Measurements from ENCODE around the gene CITED2.
"Not testable (repeated sequence)": the region's sequence is repeated elsewhere in the genome, so short reads cannot be mapped to it uniquely, and the experiment has no call there.

The CITED2 gene

GRCh38 chr6:139363797-139364196 is 10.7 kb downstream of the CITED2 start:
- DNase-seq = not testable (repeated sequence)

DNA sequence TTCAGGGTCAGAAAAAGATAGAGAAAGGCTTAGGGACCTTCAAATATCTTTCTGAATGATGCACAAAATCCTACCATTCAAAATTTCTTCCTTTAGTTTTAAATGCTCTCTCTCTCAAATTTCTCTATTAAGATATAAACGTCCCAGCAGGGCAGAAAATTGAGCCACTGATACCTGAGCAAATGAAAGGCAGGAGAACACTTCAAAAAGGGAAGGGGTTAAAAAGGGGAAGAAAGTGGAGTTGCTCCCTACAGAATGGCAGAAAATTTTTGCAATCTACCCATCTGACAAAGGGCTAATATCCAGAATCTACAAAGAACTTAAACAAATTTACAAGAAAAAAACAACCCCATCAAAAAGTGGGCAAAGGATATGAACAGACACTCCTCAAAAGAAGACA is 11.3 kb downstream of the CITED2 start:
- DNase-seq = not testable (repeated sequence)

- peak; percentile 70 for DNase-seq
Observed at GRCh38 chr6:139361211-139361610, 13.2 kb downstream of the CITED2 start.

DNA sequence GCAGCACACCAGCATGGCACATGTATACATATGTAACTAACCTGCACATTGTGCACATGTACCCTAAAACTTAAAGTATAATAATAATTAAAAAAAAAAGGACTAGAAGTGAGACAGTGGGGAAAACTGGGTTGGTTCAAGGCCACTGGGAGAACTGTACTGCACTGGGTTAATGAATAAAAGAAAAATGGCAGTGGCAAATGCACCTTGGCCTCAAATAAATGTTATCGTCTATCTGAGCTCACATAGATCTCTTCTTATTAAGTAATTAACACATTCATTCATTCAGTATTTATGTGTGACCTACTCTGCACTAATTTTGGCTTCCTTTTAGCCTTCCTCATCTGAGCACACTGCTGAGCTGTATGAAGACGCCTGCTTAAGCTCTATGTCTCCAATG is 17.5 kb downstream of the CITED2 start:
- no peak for DNase-seq

- DNase-seq = no peak
Observed at GRCh38 chr6:139355777-139356445, 18.5 kb downstream of the CITED2 start.

DNA sequence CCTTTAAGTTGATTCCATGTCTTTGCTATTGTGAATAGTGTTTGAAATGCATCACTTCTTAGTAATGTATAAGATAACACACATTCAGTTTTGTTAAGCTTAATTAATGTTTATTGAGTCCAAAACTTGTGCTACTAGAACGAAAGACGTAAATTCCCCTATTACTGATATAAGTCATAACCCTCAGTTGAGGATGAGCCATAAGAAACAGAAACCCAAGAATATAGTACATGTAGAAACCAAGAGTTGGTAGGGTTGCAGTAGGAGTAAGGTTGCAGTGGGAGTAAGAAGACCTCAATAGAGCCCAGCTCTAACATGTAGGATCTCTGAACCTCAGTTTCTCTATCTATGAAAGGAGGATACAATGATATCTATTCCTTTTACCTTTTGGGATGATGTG is 19.3 kb downstream of the CITED2 start:
- no peak for DNase-seq

DNA sequence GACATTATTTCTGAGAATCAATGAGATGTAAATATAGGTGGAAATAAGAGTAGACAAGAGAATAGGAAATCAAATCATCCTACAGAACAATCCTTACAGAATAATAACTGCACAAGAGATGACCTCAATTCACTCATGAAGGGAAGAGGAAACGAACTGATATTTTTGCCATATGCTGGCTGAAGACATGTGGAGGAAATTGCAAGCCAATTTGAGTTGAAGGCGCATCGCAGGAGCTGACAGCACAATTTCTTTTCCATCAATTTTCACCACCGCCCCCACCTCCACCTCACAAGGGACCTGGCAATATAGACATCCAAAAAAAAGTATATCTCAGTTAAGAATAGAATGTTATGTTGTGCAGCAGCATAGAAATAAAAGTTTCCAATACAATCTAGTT is 20.3 kb downstream of the CITED2 start:
- no peak for DNase-seq

DNA sequence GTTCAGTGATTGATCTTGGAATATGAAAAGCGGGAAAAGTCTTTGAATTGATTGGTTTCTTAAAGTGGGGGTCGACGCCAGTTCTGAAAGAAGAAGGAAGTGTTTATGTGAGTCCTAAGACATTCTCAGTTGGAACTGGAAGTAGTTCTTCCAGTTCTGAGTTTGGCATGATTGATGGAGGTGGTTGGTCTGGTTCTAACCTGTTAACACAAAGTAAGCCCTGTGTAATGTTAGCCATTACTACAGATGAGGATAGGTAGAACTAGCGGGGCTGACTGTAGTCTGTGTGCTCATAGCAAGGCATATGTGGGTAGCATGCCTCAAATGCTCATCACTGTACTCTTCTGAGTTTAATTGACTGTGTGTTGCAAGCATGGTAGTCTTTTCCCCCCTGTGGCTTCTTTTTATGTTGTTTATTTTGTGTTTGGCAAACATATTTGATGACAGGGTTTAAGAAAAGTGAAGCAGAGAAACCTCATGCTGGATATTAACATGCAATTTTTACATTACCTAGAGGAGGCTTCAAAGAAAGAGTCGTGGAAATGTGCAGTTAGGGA is 24.9 kb downstream of the CITED2 start:
- no peak for DNase-seq

- no peak for DNase-seq
Observed at GRCh38 chr6:139346392-139346791, 28.1 kb downstream of the CITED2 start.

GRCh38 chr6:139344186-139344963 is 30.1 kb downstream of the CITED2 start:
- DNase-seq = no peak

GRCh38 chr6:139343052-139343750 is 31.2 kb downstream of the CITED2 start:
- no peak for DNase-seq

DNA sequence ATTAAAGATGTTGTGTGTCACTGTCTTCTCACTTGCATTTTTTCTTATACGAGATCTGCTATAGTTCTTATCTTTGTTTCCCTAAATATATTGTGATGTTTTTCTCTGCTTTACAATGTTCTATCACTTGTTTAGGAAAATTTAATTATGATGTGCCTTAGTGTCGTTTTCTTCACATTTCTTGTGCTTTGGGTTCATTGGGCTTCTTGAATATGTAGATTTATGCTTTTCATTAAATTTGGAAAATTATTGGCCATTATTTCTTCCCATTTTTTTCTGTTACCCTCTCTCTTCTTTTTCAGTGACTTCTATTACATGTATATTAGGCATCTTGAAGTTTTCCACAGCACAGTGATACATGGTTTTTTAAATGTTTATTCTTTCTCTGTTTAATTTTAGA is 33.4 kb downstream of the CITED2 start:
- DNase-seq = no peak

DNA sequence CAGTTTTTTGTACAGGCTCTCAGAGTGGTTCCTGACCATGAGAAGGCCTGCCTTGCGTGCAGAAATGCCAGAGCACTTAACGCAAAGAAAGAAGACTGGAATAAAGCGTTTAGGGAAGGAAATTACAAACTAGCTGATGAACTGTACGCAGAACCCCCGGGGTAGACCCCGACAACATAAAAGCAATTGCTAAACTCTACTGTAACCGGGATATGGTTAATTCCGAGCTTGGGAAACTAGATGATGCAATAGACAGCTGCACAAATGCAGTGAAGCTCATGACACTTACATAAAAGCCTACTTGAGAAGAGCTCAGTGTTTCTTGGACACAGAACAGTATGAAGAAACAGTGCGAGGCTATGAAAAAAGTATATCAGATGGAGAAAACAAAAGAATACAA is 35.7 kb downstream of the CITED2 start:
- DNase-seq = no peak

- DNase-seq = no peak
Observed at GRCh38 chr6:139337830-139338229, 36.6 kb downstream of the CITED2 start.

GRCh38 chr6:139337001-139337400 is 37.4 kb downstream of the CITED2 start:
- no peak for DNase-seq

DNA sequence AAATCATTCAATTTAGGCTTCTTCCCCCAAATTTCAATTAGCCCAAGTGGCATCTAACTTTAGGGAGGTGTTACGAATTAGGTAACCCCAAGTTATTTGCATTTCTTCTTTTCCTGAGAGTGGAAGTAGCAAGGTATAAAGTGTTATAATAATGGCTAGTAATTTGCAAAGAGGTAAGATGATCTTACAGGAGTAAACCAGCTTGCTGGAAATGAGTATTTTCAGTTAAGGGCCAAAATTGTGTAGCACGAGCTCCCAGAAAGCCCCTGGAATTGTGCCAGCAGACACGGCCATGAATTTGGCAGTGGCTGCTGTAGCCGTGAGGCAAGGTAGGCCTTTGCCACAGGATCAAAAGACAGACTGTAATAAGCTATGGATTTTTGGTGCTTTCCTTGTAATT is 38.0 kb downstream of the CITED2 start:
- DNase-seq = no peak

DNA sequence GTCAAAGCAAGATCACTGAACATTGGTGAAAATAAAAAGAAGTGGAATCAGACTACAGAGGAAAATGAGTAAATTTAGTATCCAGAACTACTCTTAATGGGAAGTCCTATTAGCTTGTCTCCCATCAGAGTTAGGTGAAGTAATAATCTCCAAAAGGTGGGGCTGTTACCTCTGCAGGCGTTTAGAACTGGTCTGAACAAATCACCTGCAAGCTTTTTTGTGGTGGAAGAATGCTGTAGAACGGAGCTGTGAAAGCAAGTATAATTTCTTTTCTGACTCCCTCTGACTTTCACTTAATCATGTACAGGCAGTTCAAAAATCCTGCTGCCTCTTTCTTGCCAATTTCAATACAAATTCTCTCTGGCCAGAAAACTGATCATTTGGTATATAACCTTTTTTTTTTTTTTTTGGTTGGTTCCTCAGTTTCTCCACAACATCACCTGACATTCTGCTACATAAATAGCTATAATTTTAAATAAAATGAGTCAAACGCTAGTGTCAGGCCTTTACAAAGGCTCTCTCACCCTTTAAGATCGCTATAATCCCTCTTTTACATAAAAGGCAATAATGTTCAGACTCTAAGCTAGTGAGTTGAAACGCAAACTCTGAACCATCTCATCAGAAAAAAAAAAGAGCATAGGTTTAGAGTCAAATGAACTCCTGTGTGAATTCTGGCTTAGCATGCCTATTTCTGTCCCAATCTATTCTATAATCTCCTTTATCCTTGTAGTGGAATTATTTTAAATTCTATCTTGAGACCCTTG is 38.8 kb downstream of the CITED2 start:
- no peak for DNase-seq

DNA sequence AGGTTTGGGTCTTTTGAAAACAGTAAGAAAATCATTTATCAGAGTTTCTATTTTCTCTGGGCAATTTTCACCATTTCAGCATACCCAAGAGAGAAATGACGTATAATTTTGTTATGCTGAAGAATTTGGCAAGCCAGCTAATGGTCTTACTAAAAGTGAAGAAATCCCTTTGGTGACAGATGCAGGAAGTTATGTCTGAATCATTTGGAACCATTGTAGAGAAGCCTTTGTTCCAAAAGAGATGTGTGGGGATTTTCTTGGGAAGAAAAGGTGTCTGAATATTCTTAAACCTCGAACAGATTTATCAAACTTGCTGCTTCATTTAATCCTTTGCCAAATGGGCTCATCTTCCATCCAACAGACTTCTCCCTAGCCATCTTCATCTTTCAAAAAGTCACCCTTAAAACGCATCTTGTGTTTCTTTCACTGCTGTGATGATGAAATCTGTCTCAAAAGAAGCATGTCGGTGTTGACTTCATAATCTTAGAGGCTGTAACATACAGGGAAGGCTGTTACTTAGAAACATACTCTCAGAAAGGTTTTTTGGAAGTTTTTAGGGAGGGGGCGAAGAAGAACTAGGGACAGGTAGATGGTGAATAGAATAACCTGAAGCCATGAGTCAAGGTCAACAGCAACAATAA is 39.5 kb downstream of the CITED2 start:
- DNase-seq = no peak

DNA sequence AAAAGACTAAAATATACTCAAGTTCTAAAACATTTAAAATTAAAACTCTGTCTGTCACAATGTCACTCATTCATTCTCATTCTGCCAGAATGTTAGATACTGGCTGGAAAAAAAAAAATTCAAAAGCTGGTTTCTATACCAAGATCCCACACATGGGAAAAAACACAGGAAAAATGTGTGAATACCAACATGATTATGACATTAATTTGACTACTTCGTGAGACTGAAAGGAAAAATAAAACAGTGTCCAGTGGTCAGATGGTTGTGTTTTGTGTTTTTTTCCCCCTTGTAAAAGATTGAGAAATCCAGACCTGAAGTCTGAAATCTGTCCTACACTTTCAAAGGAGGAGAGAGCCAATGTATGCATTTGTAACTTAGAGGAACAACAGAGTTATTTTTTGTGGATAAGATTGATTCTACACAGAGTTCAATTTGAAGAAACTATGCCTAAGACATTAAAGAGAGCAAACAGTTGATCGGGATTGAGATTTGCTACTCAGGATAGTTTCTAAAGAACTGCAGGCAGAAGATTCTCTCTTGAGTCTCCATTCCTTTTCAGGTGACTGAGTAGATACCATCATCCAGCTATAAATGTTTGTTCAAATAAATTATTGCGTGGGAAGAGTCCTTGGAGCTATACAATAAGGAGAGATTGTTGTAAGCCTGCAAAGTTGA is 43.5 kb downstream of the CITED2 start:
- DNase-seq = no peak

DNA sequence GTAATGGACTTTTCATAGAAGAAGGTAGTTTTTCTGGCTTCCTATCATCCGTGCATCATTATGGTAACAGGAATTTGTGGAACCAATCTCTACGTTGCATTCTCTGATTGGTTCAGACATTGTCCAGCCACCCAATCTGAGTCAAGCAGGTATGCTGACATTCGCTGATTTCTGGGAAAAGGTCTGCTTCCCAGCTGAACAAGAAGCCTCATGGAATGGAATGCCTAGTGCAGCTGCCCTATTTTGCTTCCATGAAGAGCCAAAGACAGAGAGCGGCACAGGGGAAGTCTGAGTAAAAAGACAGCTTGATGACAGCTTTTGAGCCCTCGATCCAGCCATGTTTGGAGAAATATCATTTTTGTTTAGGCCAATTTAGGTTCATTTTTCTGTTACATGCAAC is 44.1 kb downstream of the CITED2 start:
- DNase-seq = no peak

- no peak for DNase-seq
Observed at GRCh38 chr6:139329224-139329623, 45.2 kb downstream of the CITED2 start.

- DNase-seq = no peak
Observed at GRCh38 chr6:139327038-139327437, 47.4 kb downstream of the CITED2 start.
